Measurements from ENCODE around the gene SLAMF1.
"Not testable (repeated sequence)": the region's sequence is repeated elsewhere in the genome, so short reads cannot be mapped to it uniquely, and the experiment has no call there.

The SLAMF1 gene

DNA sequence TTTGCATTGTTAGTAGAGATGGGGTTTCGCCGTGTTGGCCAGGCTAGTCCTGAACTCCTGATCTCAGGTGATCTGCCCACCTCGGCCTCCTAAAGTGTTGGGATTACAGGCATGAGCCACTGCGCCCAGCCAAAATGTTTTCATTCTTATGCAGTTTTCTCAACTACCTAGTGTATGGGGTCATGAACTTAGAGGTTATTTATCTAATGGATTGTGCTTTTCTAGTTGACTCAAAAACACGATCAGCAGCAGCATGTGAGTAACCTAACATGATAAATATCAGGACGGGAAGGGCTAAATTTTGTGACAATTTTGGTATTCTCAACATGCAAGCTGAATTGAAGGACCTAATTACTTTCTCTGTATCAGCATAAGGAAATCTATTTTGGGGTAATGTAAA lies 58.4 kb downstream of the SLAMF1 start:
- no peak for DNase-seq

DNA sequence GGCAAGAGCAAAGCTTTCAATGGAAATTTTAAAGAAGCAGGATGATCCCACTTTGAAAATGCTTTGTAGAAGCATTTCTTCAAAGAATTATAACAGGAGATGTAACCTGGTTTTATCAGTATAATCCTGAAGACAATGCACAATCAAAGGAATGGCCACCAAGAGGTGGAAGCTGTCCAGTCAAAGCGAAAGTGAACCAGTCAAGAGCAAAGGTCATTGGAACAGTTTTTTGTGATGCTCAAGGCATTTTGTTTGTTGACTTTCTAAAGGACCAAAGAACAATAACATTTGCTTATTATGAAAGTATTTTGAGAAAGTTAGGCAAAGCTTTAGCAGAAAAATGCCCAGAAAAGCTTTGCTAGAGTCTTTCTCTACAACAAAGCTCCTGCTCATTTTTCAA lies 62.1 kb downstream of the SLAMF1 start:
- DNase-seq: no peak

DNA sequence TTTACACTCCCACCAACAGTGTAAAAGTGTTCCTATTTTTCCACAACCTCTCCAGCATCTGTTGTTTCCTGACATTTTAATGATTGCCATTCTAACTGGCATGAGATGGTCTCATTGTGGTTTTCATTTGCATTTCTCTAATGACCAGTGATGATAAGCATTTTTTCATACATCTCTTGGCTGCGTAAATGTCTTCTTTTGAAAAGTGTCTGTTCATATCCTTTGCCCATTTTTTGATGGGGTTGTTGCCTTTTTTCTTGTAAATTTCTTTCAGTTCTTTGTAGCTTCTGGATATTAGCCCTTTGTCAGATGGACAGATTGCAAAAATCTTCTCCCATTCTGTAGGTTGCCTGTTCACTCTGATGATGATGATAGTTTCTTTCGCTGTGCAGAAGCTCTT lies 63.9 kb downstream of the SLAMF1 start:
- not testable (repeated sequence) for DNase-seq

DNA sequence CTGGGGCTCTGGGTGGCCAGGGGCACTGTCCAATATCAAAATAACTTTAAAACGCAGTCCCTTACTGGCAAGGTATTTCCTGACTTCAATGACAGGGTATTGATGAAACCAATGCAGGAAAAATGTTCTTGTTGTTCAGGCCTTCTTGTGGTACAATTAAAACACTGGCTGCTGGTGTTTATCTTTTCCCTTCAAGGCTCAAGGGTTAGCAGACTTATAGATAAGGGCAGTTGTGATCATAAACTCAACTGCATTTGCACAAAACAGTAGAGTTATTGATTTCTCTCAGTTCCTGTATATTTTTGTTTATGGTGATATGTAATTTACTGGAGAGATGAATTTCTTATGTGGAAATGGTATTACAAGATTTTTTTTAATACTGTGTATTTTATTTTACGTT lies 64.9 kb downstream of the SLAMF1 start:
- no peak for DNase-seq

DNA sequence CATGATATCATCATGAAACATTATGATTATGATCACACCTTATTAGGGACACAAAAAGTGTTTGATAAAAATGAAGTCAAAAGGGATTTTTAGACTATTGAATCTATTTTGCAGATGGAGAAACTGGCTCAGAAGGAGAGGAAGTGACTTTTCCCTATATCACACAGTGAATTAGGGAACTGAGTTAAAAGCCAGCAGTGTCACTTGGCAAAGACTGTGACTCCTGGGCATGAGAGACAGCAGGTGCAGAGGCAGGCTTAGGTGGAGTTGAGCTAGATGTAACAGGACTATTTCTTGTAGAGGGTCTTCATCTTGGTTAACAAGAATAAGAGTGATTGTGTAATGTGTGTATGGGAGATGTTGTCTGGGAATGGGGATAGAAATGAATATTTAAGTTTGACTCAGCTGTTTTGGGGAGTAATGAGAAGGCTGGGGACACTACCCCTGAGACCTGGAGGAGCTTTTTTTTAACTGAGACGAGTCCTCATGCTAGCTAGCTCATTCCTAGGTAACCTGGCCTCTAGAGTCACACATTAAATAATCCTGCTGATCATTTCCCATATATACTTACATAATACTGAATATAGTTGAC lies 66.5 kb downstream of the SLAMF1 start:
- DNase-seq: no peak

DNA sequence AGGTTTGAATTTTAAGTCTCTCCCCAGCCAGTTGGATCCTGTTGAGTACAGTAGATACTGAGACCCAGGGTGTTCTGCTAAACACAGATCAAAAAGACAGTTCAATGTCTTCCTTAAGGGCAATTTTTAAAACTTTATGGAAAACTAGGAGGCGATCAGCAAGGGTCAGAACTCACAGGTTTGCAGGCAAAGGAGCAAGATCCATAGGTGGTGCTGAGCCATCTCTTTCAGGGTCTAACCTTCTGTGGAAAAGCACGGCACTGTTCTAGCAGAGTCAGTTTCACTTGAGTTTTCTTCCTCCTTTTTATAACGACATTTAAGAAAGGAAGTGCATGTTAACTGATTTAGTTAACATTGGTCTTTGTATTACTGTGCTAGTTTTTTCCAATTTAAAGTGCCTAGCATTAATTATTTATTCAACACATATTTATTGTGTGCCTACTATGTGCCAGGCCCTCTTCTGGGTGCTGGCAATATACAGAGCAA lies 67.6 kb downstream of the SLAMF1 start, which contains the start of gene CD84:
TSS of gene CD84 (minus strand) at position 281 of the 486 bp plus-strand sequence. CDS start at position 222, 59 bp downstream.
- no peak for DNase-seq

DNA sequence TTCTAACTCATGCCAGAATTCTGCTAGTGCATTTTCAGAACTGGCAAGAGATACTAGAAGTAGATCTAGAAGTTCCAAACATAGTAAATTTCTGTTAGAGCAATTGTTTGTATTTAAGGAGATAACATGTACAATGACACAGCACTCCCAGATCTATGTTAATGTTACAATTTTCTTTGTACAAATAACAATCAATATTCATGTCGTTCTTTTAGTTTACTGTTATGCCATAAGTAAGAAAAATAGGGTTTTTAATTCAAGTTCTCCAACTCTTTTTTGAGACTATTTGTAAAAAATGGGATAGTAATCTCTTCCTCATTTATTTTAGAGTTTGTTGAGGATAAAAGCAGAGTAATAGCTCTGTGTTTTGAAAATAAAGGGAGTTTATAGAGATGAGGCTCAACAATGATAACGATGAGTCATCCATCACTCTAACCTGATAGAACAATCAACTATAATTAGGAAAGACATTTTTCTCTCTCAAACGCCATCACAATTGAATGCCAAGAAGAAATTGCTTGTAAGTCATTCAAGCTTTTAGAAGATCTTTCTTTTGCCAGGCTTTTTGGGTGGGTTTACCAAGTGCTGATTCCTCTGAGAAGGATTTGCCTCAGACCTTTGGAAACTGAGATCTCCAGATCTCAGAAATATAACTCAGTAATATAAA lies 68.2 kb downstream of the SLAMF1 start:
- DNase-seq: no peak

DNA sequence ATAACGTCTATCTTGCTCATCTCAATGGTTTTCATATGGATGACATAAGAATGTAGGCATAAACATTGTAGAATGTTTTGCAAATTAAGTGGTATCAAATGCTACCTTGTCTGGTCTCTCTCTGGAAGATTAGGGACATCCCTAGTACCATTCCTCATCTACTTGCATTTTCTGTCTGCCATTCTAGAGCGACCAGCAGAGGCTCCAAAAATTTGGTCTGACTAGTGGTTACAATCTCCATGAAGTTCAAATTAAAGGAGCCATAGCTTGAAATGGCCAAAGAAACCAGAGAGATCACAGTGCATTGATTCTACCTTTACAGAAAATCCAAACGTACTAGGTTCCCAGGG lies 68.7 kb downstream of the SLAMF1 start:
- no peak for DNase-seq

DNA sequence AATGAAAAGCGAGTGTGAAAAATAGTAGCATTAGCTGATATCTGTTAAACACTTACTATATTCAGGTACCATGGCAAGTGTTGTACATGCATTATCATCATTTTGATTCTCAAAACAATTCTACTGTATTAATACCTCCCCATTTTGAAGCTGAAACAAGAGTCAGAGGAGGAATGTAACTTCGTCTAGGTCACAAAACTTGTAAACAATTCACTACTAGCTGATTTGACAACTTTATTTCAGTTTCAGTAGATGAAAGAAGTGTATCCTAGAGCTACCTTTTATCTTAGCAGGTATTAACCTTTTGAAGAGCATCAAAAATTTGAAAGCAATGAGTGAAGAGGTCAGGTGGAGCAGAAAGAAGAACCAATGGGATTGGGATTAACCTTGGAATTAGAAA lies 69.2 kb downstream of the SLAMF1 start:
- no peak for DNase-seq

DNA sequence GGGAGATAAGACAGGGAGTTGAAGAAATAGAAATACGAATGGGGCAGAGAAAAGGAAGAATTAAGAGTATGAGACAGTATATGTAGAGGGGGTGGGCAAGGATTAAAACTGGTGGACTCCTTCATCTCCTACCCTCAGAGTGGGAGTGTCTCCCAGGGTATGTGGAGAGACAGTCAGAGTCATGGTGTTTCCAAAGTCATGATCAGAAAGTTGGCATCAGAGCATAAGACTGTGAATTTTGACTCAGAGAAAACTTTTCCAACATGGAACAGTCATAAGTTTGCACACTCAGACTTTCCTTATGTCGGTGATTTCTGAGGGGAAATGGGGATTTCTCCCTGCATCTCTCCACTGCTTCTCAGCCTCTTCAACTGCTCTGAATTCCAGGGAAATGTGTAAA lies 70.0 kb downstream of the SLAMF1 start:
- DNase-seq: no peak

DNA sequence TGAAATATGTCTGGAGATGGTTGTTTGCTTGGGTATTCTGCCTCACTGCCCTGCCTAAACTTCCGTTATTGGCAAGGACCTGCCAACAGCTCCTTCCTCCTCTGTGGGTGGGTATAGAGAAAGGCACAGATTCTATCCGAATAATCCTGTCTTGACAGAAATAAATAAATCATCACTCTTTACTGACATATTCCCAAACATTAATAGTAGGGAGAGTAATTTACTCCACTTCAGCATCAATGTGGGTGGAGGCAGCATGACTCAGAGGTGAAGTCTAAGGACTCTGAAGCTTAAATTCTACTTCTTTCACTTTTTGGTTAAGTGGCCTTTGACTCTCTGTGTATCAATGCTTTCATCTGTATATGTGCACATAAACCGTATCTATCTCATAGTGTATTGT lies 70.5 kb downstream of the SLAMF1 start:
- DNase-seq: peak; percentile 24

DNA sequence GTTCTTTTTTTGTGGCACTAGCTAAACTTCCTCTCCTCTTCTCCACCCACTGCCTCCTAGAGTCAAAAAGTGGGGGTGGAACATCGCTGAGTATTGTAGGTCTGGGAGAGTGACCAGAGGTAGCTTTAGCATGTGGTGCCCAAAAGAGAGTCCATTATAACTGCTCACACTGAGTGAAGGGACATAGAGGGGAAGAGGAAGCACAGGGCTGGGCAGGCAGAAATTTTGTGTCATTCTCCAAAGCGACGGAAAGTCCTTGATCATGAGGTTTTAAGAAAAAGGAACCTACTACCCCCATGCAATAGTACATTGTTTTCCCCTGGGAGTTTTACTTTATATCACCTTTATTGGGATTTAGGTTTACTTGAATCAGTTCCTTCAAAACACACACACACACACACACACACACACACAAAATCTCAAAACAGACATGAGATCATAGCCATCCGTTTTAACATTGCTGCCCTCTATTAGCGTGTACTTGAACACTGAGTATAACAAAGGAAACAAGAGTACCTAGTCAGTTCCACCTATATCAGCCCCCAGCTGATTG lies 71.7 kb downstream of the SLAMF1 start:
- DNase-seq: no peak

DNA sequence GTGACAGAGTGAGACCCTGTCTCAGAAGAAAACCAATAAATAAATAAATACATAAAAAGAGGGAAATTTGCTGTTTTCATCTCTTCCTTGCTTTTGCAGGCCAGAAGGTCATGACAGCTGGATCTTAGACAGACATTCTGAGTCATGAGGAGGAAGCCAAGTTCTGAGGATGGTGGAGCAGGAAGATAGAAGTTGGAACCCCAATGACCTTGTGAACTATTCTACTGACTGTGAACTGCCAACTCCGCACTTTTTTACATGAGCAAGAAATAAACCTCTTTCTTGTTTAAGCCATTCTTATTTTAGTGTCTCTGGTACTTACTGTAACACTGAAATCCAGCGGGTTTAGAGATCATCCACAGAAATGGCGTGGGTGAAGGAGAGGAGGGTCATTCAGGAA lies 76.0 kb downstream of the SLAMF1 start:
- no peak for DNase-seq

DNA sequence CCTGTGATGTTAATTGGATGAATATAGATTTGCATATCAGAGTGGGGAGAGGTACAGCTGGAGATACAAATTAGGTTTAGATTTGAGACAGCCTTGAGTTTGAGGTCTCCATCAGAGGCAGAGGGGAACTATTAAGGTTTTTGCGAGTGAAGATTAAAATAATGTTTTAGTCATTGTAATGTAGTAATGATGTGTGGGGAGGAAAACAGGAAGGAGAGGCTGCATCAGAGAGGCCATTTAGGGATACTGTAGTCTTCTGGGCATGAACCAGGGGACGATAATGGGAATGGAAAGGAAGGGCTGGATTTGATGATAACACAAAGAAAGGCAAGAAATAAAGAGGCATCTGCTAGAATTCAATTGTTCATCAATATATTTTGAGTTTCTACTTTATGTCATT lies 77.0 kb downstream of the SLAMF1 start:
- DNase-seq: no peak

DNA sequence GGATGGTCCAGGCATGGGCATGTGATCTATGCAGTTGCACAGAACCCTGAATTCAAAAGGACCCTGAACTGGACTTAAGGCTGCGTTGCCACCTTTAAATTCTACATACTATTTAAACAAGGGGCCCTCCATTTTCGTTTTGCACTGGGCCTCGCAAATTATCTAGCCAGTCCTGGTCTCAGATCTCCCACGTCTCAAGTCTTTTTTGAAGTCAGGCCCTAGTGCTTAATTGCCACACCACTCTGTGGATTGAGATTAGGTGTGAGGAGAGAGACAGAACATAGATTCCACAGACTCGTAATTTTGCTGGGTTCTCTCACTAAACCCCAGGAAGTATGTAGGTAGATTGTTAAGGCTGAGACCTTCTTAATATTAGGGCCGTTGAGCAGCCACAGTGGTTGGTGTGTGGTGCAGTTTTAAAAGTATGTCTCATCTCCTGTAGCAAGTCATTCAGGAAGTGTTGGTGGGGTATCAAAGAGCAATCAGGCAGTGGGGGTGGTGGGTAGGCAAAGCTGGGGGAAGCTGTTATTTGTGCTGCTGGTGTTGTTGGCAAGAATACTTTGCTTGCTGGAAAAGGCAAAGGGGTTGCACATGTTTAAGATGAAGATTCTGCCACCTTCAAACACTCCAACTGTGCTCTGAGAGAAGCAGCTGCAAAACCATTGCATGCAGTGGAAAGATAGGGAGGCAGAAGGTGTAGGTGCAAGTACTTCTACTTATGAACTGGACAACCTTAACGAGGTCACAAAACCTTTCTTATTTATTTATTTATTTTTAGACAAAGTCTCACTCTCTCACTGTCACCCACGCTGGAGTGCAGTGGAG lies 78.8 kb downstream of the SLAMF1 start:
- peak; percentile 60 for DNase-seq

DNA sequence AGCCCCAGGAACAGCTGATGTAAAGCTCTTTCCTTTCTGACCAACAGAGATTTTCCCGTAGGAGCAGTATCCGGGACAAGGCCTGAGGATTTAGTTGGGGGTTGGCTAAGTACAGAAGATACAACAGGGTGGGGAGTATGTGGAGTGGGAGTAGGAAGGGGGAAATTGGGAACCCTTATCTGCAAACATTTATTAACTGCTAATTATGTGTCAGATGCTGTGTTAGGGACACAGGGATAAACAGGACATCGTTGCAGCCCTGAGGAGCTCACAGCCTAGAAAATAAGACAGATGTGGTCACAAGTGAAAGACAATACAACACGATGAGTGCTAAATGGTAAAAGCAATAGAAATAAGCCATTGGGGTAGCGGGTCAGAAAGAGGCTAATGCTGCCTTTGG lies 79.5 kb downstream of the SLAMF1 start:
- DNase-seq: no peak

DNA sequence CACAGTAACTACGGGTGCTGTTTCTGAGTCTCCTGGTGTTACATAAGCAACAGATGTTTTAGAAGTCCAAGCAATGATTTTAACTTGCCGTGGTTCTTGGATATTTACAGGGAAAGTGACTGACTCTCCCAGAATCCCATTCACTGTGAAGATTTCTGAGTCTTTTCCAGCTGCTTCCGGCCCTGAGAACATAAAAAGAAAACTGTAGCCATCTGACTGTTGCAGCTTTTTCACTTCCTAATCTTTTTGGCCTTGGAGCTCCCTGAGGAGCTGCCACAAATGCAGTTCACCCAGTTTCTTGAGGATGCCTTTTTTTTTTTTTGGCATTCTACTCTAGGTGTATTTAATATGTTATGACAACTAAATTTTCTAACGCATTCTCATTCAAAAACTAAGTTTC lies 81.3 kb downstream of the SLAMF1 start:
- no peak for DNase-seq

DNA sequence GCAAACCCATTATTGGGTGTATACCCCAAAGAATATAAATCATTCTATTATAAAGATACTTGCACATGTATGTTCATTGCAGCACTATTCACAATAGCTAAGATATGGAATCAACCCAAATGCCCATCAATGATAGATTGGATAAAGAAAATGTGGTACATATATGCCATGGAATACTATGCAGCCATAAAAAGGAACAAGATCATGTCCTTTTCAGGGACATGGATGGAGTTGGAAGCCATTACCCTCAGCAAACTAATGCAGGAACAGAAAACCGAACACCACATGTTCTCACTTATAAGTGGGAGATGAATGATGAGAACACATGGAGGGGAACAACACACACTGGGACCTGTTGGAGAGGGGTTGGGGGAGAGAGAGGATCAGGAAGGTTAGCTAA lies 83.6 kb downstream of the SLAMF1 start:
- not testable (repeated sequence) for DNase-seq

DNA sequence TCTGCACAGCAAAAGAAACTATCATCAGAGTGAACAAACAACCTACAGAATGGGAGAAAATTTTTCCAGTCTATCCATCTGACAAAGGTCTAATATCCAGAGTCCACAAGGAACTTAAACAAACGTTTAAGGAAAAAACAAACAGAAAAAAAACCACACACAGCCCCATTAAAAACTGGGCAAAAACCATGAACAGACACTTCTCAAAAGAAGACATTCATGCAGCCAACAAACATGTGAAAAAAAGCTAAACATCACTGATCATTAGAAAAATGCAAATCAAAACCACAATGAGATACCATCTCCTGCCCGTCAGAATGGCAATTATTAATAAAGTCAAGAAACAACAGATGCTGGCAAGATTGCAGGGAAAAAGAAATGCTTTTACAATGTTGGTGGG lies 84.1 kb downstream of the SLAMF1 start:
- not testable (repeated sequence) for DNase-seq

DNA sequence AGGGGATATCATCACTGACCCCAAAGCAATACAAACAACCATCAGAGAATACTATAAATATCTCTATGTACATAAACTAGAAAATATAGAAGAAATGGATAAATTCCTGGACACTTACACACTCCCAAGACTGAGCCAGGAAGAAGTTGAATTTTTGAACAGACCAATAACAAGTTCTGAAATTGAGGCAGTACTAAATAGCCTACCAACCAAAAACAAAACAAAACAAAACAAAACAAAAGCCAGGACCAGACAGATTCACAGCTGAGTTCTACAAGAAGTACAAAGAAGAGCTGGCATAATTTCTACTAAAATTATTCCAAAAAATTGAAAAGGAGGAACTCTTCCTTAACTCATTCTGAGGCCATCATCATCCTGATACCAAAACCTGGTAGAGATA lies 86.0 kb downstream of the SLAMF1 start:
- DNase-seq: no peak

DNA sequence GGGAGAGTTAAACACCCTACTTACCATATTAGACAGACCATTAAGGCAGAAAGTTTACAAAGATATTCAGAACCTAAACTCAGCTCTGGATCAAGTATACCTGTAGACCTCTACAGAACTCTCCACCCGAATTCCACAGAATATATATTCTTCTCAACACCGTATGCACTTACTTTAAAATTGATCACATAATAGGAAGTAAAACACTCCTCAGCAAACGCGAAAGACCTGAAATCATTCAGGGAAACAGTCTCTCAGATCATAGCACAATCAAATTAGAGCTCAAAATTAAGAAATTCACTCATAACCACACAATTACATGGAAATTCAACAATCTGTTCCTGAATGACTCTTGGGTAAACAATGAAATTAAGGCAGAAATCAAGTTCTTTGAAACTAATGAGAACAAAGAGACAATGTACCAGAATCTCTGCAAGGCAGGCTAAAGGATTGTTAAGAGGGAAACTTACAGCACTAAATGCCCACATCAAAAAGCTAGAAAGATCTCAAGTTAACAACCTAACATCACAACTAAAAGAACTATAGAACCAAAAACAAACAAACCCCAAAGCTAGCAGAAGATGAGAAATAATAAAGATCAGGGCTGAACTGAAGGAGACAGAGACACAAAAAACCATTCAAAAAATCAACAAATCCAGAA lies 86.7 kb downstream of the SLAMF1 start:
- DNase-seq: no peak

DNA sequence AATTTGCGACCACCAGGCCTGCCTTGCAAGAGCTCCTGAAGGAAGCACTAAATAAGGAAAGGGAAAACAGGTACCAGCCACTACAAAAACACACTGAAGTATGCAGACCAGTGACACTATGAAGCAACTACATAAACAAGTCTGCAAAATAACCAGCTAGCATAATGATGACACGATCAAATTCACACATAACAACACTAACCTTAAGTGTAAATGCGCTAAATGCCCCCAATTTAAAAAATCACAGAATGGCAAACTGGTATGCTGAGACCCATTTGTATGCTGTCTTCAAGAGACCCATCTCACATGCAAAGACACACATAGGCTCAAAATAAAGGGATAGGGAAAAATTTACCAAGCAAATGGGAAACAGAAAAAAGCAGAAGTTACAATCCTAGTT lies 87.4 kb downstream of the SLAMF1 start:
- not testable (repeated sequence) for DNase-seq

All from activated CD4-positive, alpha-beta T cell treated with anti-CD3 and anti-CD28 coated beads, Interleukin-2, amount 50 U/mL, for 1 hour (primary cell).